Uterus (tissue), 4 donors: ENCODE measurements around the gene KIF1B. TPM values are rescaled to one million over a fixed set of nuclear protein-coding genes. Genes with fewer than 3 reads are reported as not detected.
"Not testable (repeated sequence)": the region's sequence is repeated elsewhere in the genome, so short reads cannot be mapped to it uniquely, and the experiment has no call there.

Source experiments
- DNase-seq, 2 donors: peaks; one replicate each; pipeline ENCODE4 v3.0.0-alpha.2; 2019 to 2020
- H3K27ac ChIP-seq, 2 donors: fragments of 200-600 bp; sonication (generic); 1 replicate in 1 of 2; 2 replicates in 1 of 2; pipeline ENCODE4 v1.5.1; 2016 to 2018
- H3K27me3 ChIP-seq, 2 donors: fragments of 200-600 bp; sonication (generic); one replicate each; pipeline ENCODE4 v1.5.1; 2018 to 2019; ENCODE audit warnings: control low read depth in 1 of 2
- H3K36me3 ChIP-seq, 2 donors: fragments of 200-600 bp; sonication (generic); one replicate each; pipeline ENCODE4 v1.5.1; 2019; ENCODE audit warnings: control low read depth in 1 of 2
- H3K4me1 ChIP-seq, 2 donors: fragments of 200-600 bp; sonication (generic); one replicate each; pipeline ENCODE4 v1.5.1; 2018 to 2019; ENCODE audit warnings: control low read depth in 1 of 2
- H3K4me3 ChIP-seq, 2 donors: fragments of 200-600 bp; sonication (generic); 1 replicate in 1 of 2; 2 replicates in 1 of 2; pipeline ENCODE4 v1.5.1; 2018 to 2019; ENCODE audit warnings: mild to moderate bottlenecking in 1 of 2
- H3K9me3 ChIP-seq, 2 donors: fragments of 200-600 bp; sonication (generic); one replicate each; pipeline ENCODE4 v1.5.1; 2019; ENCODE audit warnings: control low read depth in 1 of 2
- CTCF ChIP-seq, 4 experiments: fragments of 200-600 bp in 2 of 4; fragments of 450-650 bp in 2 of 4; sonication (generic) in 2 of 4; IDR thresholded peaks; one replicate each; pipeline ENCODE4 v1.5.1; 2016 to 2019; ENCODE audit warnings: antibody characterized with exemption in 4 of 4, mild to moderate bottlenecking in 2 of 4, moderate library complexity in 1 of 4
- POLR2A ChIP-seq, 2 donors: fragments of 450-650 bp; IDR thresholded peaks; one replicate each; pipeline ENCODE4 v1.6.1; 2016; ENCODE audit warnings: antibody characterized with exemption in 2 of 2, mild to moderate bottlenecking in 1 of 2, moderate library complexity in 1 of 2
- intact Hi-C: fragments of 100-400 bp; cut with DNase I; formaldehyde crosslinking; loops from one replicate; pipeline ENCODE4 v1.15.1; 2023; ENCODE audit warnings: low total_unique reads
- total RNA-seq, 4 donors: library from RNA; depleted of rRNA in 3 of 4; stranded (reverse); fragments of >200 nt in 3 of 4; gene quantifications; one replicate each; pipeline versions ENCODE4 v1.1.0 to v1.2.4, GENCODE V29; 2014 to 2023
- donor health status: DM: yes; HTN: yes; CAD: no.

The KIF1B gene
- total RNA-seq, 4 donors from 2014 or later = 26.4 to 89.6 (median 45.1) TPM

DNA sequence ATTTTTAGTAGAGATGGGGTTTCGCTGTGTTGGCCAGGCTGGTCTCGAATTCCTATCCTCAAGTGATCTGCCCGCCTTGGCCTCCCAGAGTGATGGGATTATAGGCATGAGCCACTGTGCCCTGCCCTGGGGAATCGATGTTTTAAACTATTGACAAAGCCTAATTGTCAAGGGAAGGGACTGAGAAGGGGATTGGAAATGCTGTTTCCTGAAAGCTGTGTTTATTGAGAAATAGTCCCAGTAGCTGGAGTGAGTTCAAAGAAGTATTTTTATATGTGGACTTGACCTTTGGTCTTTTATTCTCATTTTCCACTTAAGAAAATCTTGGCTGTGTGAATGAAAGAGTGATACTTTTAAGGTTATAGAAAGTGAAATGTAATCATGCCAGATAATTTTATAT, 47.5 kb downstream of the KIF1B start:
- Histone ChIP-seq H3K36me3 (no peaks in the 10 kb centered on the region), H3K4me3 (no peak overlapping the region), H3K9me3 (no peaks in the 10 kb centered on the region), H3K4me1 (peaks cover 0 to 6% of the 10 kb centered on the region in 2 donors), H3K27ac (peak overlapping the region in 1 of 2 donors; percentile 8), H3K27me3 (no peaks in the 10 kb centered on the region)
- no peak for DNase-seq
- TF ChIP-seq POLR2A (IDR thresholded peaks at IDR 0.05) = no peak
- TF ChIP-seq CTCF (IDR thresholded peaks at IDR 0.05) = no peak
- intact Hi-C loops = no loop called here

DNA sequence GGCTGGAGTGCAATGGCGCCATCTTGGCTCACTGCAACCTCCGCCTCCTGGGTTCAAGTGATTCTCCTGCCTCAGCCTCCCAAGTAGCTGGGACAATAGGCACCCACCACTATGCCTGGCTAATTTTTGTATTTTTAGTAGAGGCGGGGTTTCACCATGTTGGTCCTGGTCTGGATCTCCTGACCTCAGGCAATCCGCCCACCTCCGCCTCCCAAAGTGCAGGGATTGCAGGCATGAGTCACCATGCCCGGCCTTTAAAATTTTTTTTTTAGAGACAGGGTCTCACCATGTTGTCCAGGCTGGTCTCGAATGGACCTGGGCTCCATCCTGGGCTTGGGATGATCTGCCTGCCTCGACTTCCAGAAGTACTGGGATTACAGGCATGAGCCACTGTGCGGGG, 49.2 kb downstream of the KIF1B start:
- H3K27me3 ChIP-seq, intact Hi-C loops, H3K4me1 ChIP-seq, H3K9me3 ChIP-seq, H3K36me3 ChIP-seq, H3K27ac ChIP-seq, H3K4me3 ChIP-seq, DNase-seq: not testable (repeated sequence)

GRCh38 chr1:10263450-10264082, 53.2 kb downstream of the KIF1B start:
- no peak for TF ChIP-seq POLR2A (IDR thresholded peaks at IDR 0.05)
- TF ChIP-seq CTCF (IDR thresholded peaks at IDR 0.05) = no peak
- Histone ChIP-seq H3K27me3 (no peaks in the 10 kb centered on the region), H3K4me3 (no peak overlapping the region), H3K27ac (no peak overlapping the region), H3K36me3 (no peaks in the 10 kb centered on the region), H3K9me3 (no peaks in the 10 kb centered on the region), H3K4me1 (no peaks in the 10 kb centered on the region)
- no peak for DNase-seq
- intact Hi-C loops = no loop called here

DNA sequence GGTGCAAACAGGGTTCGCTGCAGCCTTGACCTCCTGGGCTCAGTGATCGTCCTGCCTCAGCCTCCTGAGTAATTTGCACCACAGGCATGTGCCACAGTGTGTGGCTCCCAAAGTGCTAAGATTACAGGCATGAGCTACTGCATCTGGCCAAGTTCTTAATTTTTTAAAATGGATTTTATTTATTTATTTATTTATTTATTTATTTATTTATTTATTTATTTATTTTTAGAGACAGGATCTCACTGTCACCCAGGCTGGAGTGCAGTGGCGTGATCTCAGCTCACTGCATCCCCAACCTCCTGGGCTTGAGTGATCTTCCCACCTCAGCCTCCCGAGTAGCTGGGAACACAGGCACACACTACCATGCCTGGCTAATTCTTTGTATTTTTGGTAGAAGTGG, 54.7 kb downstream of the KIF1B start:
- no peak overlapping the region for H3K27ac ChIP-seq
- no peak overlapping the region for H3K4me3 ChIP-seq
- TF ChIP-seq POLR2A (IDR thresholded peaks at IDR 0.05) = no peak
- no peak for TF ChIP-seq CTCF (IDR thresholded peaks at IDR 0.05)
- H3K9me3 ChIP-seq = no peaks in the 10 kb centered on the region
- H3K27me3 ChIP-seq = no peaks in the 10 kb centered on the region
- no peak for DNase-seq
- H3K4me1 ChIP-seq = no peaks in the 10 kb centered on the region
- no peaks in the 10 kb centered on the region for H3K36me3 ChIP-seq
- intact Hi-C loops = no loop called here

DNA sequence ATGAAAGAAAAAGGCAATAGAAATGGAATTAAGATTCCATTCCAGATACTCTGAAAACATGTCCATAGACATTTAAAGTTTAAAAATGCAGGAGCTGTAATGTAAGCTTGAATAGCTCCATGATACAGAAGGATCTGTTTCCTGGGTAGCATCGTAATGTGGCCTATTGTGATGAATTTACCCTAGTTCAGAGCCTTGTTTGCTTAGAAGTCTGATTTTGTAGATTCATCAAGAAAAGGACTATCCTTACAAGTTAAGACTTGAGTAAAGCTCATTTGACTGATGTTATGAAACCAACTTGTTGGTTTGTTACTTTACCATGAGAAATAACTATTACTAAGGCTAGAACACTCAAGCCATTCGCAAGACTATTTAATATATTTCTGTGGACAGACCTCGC, 55.5 kb downstream of the KIF1B start:
- no peaks in the 10 kb centered on the region for H3K27me3 ChIP-seq
- H3K4me1 ChIP-seq = no peaks in the 10 kb centered on the region
- no peak overlapping the region for H3K4me3 ChIP-seq
- intact Hi-C loops = no loop called here
- no peaks in the 10 kb centered on the region for H3K9me3 ChIP-seq
- H3K27ac ChIP-seq = no peak overlapping the region
- H3K36me3 ChIP-seq = no peaks in the 10 kb centered on the region
- DNase-seq = no peak
- TF ChIP-seq CTCF (IDR thresholded peaks at IDR 0.05) (no peak), POLR2A (IDR thresholded peaks at IDR 0.05) (no peak)

- Histone ChIP-seq H3K4me1 (no peaks in the 10 kb centered on the region), H3K9me3 (no peaks in the 10 kb centered on the region), H3K4me3 (no peak overlapping the region), H3K36me3 (no peaks in the 10 kb centered on the region), H3K27me3 (no peaks in the 10 kb centered on the region), H3K27ac (no peak overlapping the region)
- no peak for DNase-seq
- TF ChIP-seq POLR2A (IDR thresholded peaks at IDR 0.05) = no peak
- no peak for TF ChIP-seq CTCF (IDR thresholded peaks at IDR 0.05)
- intact Hi-C loops = no loop called here
Observed at GRCh38 chr1:10267319-10267718, 56.9 kb downstream of the KIF1B start.
